Raji (cell line): ENCODE measurements around the gene HEMGN.
A peak's percentile ranks its signal among the peaks of the same experiment; 100 is the strongest.

Experiments used
- POLR2A ChIP-seq: IDR thresholded peaks from 2 replicates; pipeline ENCODE4 v1.6.1; 2011; ENCODE audit warnings: low read depth, low read length, control low read depth; ENCODE audit not compliant: insufficient read depth

Gene HEMGN

DNA sequence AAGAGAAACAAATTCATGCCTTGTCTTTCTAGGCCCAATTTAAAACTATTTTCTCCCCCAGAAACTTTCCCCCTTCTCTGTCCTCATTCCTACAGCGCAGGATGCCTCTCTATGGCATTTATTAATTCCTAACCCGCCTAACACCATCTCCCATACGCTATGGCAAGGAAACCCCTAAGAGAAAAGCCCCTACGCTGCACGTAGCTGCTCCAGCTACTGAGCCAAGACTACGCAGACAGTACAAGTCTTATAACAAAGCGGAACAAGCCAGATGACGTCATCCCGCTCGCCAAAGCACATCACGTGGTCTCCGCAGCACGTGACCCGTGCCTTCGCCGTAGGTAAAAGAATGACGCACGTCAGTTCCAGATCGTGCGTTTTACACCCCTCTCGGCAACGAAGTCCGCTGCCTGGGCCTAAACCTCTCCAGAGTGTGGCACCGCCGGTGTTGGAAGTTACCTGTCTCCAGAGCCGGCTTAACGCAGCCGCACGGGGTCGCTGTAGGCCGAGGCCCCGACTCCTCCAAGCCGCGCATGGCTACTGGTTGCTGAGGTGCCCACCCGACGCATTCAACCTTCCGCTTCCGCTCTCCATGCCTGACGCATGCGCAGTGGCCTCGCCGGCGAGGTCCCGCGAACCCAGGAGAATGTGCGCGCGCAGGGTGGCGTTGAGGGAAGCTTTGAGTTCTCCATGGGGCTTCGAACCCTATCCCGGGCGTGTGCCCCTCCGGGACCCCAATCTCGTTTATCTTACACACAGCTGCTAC, 15.8 kb downstream of the HEMGN start, which contains the start of gene TRMO:
Gene TRMO, minus strand, starts transcription at position 542 of the 766 bp plus-strand sequence. Its CDS starts 7 bp downstream, at position 535.
- peak; percentile 87 for TF ChIP-seq POLR2A

DNA sequence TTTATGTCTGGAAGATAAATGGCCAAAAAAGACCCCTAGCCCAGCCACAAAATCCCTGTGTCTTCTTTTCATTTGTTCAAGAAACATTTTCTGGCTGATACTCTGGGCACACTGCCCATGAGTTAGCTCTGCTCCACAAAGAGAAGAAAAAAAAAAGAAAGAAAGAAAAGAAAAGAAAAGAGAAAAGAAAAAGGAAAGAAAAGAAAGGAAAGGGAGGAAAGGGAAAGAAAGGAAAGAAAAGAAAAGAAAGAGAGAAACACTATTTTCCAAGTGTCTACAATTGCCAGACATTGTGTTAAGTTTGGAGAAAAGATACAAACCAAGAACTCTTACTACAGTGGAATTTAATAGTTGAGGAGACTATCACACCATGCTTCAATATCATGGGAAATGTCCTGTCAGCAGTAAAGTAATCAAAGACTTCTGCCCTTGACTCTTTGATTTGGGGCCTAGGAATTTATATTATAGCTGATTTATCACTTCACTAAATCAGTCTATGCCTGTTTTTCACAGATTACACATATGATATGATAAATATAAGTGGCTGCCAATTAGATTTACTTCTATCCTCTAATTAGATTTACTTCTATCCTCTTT, 18.7 kb downstream of the HEMGN start:
- TF ChIP-seq POLR2A, result no peak

DNA sequence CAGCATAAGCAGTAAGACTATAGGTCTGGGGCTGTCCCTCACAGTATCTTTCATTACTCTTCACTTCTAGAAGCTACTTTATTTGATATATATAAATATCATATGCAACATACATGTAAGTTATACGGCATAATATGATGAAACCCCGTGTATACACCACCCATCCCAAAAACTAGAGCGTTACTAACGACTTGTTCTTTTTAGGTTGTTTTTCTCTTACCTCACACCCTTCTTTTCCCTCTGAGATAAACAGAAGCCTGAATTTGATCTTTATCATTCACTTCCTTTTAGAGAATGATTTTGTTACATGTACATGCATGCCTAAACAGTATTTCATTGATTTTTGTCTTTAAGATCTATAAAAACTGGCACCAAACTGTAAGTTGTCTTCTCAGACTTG, 19.4 kb downstream of the HEMGN start:
- no peak for TF ChIP-seq POLR2A

DNA sequence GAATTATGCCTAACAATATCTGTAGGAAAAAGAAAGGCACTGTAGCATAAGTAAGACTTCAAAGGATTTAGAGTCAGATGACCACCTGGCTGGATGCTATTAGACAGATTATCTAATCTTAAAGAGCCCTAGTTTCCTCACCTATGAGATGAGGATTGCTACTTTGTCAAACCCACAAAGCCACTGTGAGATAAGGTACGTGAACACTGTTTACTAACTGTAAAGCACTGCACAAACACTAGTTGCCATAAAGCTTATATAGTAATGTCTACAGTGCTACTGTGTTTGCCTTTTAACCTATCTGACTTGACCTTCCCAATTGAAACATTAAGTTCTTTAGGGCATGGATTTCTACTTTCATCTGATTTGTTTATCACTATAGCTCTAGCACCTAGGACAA, 26.0 kb downstream of the HEMGN start:
- TF ChIP-seq POLR2A, result no peak

DNA sequence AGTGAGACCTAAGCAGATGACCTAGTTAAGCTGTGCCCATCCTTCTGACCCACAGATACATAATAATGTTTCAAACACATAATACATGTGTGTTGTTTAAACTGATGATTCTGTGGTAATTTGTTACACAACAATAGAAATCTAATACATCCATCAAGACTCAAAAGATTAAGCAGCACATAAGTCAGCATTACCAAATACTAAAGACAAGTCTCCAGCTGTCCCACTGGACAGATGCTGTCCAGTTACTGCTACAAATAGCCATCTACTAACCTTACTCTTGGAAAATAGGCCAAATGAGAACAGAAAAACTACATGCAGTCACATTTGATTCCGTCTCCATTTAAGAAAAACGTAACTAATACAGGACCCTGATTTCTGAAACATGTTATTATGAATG, 26.4 kb downstream of the HEMGN start:
- TF ChIP-seq POLR2A, result no peak

DNA sequence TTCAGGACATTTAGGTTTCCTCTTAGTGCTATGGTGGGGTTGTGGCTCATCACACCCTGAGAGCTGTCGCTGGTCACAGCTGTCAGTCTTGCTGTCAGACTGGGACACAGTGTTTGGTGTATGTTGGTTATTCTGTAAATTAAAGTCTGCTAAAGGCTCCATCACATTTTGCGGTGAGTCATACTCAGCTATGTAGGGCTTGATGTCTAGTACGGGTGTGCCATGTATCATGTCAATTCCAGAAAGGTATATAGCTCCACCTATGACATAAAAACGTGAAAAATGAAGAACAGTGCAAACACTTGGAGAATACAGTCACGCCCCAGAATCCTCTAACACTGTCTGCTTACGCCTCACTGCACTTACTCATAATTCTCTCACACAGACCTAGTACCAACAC, 27.6 kb downstream of the HEMGN start:
- TF ChIP-seq POLR2A, result no peak

DNA sequence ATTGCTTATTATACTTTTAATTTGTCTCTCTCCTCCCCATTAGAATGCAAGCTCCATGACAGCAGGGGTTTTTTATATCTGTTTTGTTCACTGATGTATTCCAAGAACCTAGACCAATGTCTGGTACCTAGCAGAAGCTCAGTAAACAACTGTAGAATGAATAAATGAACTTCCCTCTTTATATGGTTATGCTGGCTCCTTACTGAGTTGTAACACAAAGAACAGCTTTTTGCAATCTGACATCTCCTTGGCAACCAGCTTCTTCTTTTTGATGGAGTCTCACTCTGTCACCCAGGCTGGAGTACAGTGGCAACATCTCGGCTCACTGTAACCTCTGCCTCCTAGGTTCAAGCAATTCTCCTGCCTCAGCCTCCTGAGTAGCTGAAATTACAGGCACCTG, 29.3 kb downstream of the HEMGN start:
- no peak for TF ChIP-seq POLR2A

DNA sequence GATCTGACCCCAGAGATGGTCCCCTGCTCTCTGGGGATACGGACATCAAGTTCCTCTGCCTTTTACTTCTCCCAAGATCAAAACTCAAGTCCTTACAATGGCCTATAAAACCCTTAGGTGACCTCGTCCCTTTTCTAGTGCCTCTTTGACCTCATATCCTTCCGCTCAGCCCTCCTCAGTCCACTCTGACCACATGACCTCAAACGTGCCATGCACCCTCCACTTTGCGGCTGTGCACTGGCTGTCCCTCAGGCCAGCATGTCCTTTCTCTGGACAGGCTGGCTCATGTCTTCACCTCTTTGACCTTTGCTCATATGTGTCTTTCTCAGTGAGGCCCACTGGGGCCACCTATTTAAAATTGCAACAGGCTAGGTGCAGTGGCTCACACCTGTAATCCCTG, 30.3 kb downstream of the HEMGN start:
- no peak for TF ChIP-seq POLR2A

DNA sequence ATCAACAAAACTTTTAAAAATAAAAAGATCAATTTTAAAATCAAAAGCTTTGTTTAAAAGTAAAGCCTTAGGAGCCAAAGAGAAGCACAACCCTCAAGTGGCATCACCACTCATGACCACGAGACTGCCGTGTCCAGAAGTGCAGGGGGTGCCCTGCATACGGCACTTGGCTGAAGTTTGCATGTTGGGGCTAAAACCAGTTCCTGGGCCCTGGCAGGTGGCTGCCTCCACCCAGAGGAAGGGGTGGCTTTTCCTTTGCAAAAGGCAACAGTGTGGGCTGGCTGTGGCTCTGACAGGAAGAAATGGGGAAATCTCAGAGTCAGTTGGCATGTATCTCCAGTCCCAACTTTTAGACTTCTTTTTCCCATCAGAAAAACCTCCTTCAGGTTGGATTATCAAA, 30.9 kb downstream of the HEMGN start:
- TF ChIP-seq POLR2A, result no peak

DNA sequence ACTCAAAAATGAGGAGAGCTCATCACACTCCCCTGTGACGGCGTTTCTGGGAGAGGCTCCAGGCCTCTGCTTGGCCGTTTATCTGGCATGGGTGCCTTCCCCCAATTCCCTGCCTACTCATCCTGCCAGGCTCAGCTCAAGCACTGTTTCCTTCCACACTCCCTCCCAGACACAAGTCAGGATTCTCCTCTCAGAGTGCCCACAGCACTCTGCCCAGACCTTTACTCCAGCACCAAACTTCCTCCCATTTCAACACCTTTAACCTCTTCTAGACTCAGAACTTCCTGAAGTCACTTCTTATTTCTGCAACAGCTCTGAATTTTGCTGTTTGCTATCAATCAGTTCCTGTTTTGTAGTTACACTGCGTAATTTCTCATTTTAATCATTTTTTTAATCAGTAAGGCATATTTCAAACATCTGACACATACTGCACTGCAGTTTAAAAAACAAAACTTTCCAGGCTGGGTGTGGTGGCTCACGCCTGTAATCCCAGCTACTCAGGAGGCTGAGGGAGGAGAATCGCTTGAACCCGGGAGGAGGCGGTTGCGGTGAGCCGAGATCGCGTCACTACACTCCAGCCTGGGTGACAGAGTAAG, 31.6 kb downstream of the HEMGN start:
- TF ChIP-seq POLR2A, result no peak

DNA sequence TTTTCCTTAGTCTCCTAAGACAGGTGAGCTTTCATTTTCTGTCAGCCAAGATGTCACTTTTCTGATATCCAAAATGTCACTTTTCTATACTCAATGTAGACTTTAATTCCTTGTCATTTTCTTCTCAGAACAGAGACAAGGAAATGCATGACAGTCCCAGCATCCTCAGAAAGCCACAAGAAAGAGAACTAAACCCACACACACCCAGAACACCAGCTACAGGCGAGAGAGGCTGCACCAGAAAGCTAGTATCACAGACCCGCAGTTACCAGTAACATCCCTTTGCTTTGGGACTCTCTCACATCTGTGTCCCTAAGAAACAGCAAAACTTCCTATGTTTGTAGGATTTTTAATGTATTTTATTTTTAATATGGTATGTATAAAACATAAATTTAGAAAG, 32.7 kb downstream of the HEMGN start:
- no peak for TF ChIP-seq POLR2A

DNA sequence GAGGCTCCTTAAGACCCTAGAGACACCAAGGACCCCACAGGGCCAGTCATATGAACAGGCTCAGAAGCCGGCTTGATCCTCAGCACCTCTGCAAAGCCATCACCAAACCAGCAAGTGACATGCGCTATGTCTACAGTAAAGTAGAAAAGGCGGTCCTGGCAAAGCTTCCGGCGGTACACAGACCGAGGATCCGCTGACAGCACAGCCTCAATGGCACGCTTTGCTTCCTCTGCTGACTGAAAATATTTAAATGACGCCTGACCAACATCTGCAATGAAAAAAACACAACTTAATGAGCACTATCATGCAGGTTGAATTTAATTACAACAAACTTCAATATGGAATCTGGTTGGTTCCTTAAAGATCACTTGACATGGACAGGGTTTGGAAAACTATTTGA, 33.2 kb downstream of the HEMGN start:
- TF ChIP-seq POLR2A, result no peak

DNA sequence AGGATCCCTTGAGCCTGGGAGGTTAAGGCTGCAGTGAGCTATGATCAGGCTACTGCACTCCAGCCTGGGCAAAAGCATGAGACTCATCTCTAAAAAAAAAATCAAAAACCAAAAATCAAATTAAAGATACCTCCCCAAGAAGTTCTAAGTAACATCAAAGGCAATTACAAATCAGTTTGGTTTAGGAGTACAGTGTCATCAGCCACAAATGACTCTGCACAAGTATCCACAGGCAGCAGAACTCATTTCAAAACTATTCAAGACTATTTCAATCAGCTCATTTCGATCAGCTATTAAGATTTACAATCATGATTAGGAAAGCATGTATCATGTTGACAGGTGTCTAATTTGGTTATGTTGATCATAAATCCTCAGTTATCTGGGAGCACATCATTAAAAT, 34.8 kb downstream of the HEMGN start:
- no peak for TF ChIP-seq POLR2A

DNA sequence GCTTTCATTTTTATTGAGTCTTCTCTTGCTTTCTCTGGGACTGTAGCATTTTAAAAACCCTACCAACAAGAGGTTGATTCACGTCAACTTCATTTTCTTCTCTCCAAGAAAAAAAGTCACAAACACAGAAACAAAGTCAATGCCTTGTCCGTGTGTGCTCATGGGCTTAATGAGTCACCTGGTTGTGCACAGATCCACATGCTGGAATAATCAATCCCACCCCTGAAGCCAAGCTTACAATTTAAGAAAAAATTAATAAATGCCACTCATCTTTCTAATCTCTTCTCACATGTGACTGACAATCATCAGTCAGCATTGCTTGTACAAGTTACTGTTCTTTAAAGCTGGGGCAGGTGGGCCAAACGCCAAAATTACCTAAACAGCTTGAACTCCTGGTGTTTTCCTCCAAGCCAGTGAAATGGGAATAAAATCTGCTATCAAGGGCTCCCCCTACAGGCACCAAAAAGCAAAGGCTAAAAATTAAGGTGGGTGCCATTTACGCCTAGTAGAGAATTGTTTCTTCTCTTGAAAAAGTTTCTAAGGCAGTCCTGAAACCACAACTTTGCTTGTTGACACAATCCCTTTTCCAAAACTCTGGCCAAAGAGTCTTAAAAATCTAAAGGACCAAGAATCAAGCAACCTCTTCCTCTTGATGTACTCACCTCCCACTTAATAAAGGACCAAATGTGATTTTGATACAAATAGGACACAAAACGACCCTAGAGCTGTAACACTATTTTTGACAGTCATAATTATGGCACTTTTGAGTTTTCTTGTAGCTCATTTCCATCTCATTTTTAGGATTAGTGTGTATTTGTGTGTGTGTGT, 37.0 kb downstream of the HEMGN start:
- TF ChIP-seq POLR2A, result no peak

DNA sequence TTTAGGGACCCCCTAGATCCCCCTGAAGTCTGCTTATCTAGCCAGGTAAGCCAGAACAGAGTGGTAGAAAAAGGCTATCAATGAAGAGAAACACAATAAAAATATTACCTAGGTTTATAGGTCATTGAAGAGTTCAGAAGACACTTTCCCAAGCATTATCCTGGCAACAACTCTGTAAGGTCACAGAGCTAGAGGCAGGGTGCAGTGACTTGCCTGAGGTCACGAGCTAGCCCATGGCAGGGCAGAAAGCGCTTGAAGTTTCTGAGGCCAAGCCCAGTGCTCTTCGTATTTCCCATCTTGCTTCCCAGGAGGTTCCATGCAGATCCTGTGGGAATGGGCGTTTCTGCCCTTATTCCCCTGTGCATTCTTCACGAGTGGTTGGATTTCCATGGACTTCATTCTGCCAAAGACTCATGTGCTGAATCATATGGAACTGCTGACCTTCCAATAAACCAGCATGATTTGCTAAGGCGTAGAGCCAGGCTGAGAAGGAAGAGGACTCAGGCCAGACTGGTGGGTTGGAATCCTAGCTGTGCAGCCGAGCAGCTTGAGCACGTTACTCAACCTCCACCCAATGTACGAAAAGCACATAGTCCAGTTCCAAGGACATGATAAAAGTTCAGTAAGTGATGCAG, 37.8 kb downstream of the HEMGN start:
- no peak for TF ChIP-seq POLR2A
